Activated T-cell treated with anti-CD3 and anti-CD28 coated beads, Interleukin-2, amount 50 U/mL, for 4 hours (primary cell): ENCODE results near the gene DNAH8. TPM values are rescaled to one million over a fixed set of nuclear protein-coding genes. Genes with fewer than 3 reads are reported as not detected.

Experiments
- ATAC-seq, 2 donors: fragments of 200-7000 bp; cut with Tn5 transposase; one replicate each; pipeline ENCODE4 v1.10.0; 2021
- DNase-seq: peaks from one replicate; pipeline ENCODE4 v3.0.0-alpha.2; 2020
- H3K27me3 Mint-ChIP-seq: one replicate; pipeline ENCODE4 v1.8.0; 2021; ENCODE audit warnings: low read depth, mixed read lengths
- H3K36me3 Mint-ChIP-seq: one replicate; pipeline ENCODE4 v1.8.0; 2022; ENCODE audit warnings: mixed read lengths; ENCODE audit not compliant: insufficient read depth
- H3K4me1 Mint-ChIP-seq: one replicate; pipeline ENCODE4 v1.8.0; 2021; ENCODE audit warnings: low read depth, mixed read lengths
- H3K4me3 Mint-ChIP-seq: one replicate; pipeline ENCODE4 v1.8.0; 2021; ENCODE audit warnings: mild to moderate bottlenecking, moderate library complexity, mixed read lengths
- H3K9me3 Mint-ChIP-seq: one replicate; pipeline ENCODE4 v1.8.0; 2021; ENCODE audit warnings: mixed read lengths
- total RNA-seq, 3 donors: library from RNA; stranded (reverse); gene quantifications; one replicate each; pipeline ENCODE4 v1.2.1, GENCODE V29; 2021

Gene DNAH8
- total RNA-seq, 3 donors from 2014 or later: 0.11 to 0.22 (median 0.13) TPM

DNA sequence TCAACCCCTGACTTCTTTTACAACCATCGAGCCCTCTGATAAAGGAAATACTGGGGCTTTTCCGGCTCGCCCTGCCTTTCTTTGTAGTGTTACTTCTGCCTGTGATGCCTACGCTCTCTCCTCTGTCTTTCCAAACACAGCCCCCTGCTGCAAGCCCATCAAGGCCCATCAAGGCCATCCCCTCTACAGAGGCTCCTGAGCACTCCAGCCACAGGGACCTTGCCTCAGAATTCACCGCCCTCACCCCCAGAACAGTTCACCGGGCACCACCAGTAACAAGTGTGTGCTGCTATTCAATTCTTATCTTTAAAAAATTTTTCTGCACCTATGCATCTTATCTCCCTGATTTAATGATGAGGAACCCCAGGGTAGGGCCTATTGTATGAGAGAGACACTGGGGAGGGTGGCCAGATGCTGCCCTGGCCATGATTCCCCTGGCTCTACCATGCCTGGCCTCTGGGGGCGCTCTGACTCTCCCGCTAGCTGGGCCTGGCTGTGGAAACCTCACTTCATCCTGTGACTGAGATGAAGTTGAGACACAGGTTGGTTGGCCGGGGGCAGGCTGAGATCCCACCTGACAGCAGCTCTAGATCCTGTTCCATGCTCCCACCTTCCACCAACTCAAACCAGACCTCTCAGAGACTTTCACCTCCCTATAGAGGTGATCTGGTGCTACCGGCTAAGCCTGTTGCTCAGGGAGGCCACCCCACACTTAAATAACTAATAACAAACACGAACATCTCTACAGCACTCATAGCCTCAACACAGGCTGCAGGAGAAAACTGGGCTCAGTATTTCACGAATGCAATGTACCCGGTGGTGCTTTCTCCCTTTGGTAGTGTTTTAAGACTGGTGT lies 314.3 kb downstream of the DNAH8 start:
- peaks cover 20% of the 10 kb centered on the region for H3K27me3 Mint-ChIP-seq
- H3K36me3 Mint-ChIP-seq: no peaks in the 10 kb centered on the region
- H3K4me3 Mint-ChIP-seq: no peak overlapping the region
- no peaks in the 10 kb centered on the region for H3K4me1 Mint-ChIP-seq
- no peaks in the 10 kb centered on the region for H3K9me3 Mint-ChIP-seq
- peak; percentile 27 for DNase-seq
- ATAC-seq: peak; percentile 77 to 79

- Mint-ChIP-seq H3K9me3 (no peaks in the 10 kb centered on the region), H3K4me3 (no peak overlapping the region), H3K4me1 (no peaks in the 10 kb centered on the region), H3K27me3 (peaks cover 28% of the 10 kb centered on the region), H3K36me3 (no peaks in the 10 kb centered on the region)
- no peak for ATAC-seq
- DNase-seq: no peak
These were observed 320.6 kb downstream of the DNAH8 start for GRCh38 chr6:39035681-39036080.

DNA sequence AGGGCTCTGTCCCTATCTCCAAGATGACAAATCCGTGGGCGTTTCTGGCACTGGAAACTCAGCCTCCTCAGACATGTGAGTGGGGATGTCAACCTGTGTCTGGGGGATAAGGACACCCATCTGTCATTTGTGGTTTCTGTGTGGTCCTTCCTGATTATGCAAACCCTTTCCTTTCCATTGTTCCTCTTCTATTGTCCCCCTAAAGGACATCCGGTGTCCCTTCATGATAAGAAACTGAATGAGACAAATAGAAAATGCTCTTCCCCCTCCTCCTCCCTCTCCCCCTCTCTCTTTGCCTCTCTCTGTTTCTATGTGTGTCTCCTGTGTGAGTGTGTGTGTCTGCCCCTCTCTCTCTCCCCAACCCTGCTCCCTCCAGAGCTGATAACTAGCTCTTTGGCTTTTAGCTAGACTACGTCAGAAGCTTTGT lies 322.0 kb downstream of the DNAH8 start:
- Mint-ChIP-seq H3K4me3 (no peak overlapping the region), H3K4me1 (no peaks in the 10 kb centered on the region), H3K27me3 (peaks cover 26% of the 10 kb centered on the region), H3K36me3 (no peaks in the 10 kb centered on the region), H3K9me3 (no peaks in the 10 kb centered on the region)
- ATAC-seq (no peak), DNase-seq (no peak)

DNA sequence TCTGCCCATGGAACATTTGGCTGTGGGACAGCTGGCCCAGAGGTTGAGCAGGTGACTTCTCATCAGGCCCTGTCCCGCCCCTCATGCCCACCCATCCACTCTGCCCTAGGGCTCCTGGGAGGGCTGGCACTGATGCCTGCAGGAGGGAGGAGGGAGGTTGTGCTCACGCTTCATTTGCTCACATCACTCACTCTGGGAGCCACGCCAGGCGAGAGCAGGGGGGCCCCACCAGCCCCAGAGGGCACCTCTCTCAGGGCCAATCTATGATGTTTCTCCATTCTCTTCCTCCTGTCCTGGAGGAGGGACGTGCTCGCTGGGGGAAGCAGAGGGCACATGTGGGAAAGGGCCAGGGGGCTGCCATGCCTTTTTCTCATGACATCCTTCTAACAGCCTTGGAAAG lies 322.6 kb downstream of the DNAH8 start:
- no peaks in the 10 kb centered on the region for H3K9me3 Mint-ChIP-seq
- DNase-seq: no peak
- H3K4me3 Mint-ChIP-seq: no peak overlapping the region
- peaks cover 26% of the 10 kb centered on the region for H3K27me3 Mint-ChIP-seq
- H3K36me3 Mint-ChIP-seq: no peaks in the 10 kb centered on the region
- H3K4me1 Mint-ChIP-seq: no peaks in the 10 kb centered on the region
- no peak for ATAC-seq

DNA sequence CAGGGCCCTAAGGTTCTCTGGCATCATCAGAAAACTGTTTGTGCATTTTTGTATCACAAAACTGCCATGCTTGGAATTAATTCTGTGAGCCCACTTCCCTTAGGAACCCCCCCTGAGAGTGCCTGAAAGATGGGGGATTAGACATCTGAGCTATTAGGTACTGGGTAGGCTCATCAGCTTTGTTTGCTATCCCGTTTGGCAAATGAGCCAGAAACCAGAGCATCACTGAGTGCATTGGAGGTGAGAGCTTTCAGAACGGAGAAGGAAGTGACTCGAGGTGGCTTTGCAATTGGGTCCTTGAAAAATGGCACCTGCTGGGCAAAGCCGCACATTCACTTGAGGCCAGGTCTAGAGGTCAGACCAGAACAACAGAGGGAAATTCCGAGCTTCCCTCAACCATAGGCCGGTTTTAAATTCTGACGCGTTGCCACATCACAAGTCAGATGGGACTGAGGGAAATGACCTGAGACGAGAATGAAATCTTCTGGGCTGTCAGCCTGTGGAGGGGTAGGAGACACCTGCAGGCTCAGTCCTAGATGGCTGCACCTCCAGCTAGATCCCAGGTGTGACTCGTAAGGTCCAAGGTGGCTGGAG lies 325.1 kb downstream of the DNAH8 start:
- Mint-ChIP-seq H3K4me1 (no peaks in the 10 kb centered on the region), H3K27me3 (peaks cover 26% of the 10 kb centered on the region)
- no peak for ATAC-seq

GRCh38 chr6:39041072-39041471 lies 326.0 kb downstream of the DNAH8 start:
- ATAC-seq (no peak), DNase-seq (no peak)
- Mint-ChIP-seq H3K36me3 (no peaks in the 10 kb centered on the region), H3K4me1 (no peaks in the 10 kb centered on the region), H3K9me3 (no peaks in the 10 kb centered on the region), H3K4me3 (no peak overlapping the region), H3K27me3 (peaks cover 26% of the 10 kb centered on the region)

More for the DNA sequence above, 325.1 kb downstream of the DNAH8 start:
- Mint-ChIP-seq H3K9me3 (no peaks in the 10 kb centered on the region), H3K36me3 (no peaks in the 10 kb centered on the region), H3K4me3 (no peak overlapping the region)
- DNase-seq: no peak

DNA sequence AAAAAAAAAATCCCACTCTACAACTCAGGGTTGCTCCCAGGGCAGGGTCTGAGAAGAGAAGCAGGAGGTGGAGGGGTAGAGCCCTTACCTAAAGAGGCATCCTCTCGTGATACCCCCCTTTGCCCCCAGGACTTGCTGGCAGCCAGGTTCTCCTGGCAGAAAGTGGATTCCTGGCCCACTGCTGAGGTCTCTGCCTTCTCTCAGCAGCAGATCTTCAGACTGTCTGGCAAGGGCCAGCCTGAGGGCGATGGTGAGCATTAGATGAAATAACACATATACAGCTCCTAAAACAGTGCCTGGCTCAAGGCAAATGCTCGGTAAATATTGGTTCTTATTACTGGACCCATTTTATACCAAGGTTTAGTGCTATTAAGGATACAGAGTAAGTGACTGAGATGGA lies 328.7 kb downstream of the DNAH8 start:
- Mint-ChIP-seq H3K4me3 (no peak overlapping the region), H3K9me3 (no peaks in the 10 kb centered on the region), H3K27me3 (peaks cover 22% of the 10 kb centered on the region), H3K36me3 (no peaks in the 10 kb centered on the region), H3K4me1 (no peaks in the 10 kb centered on the region)
- ATAC-seq (no peak), DNase-seq (no peak)

GRCh38 chr6:39044181-39044580 lies 329.1 kb downstream of the DNAH8 start:
- DNase-seq (no peak), ATAC-seq (no peak)
- Mint-ChIP-seq H3K36me3 (no peaks in the 10 kb centered on the region), H3K27me3 (peaks cover 23% of the 10 kb centered on the region), H3K4me3 (no peak overlapping the region), H3K4me1 (peaks cover 2% of the 10 kb centered on the region), H3K9me3 (no peaks in the 10 kb centered on the region)

DNA sequence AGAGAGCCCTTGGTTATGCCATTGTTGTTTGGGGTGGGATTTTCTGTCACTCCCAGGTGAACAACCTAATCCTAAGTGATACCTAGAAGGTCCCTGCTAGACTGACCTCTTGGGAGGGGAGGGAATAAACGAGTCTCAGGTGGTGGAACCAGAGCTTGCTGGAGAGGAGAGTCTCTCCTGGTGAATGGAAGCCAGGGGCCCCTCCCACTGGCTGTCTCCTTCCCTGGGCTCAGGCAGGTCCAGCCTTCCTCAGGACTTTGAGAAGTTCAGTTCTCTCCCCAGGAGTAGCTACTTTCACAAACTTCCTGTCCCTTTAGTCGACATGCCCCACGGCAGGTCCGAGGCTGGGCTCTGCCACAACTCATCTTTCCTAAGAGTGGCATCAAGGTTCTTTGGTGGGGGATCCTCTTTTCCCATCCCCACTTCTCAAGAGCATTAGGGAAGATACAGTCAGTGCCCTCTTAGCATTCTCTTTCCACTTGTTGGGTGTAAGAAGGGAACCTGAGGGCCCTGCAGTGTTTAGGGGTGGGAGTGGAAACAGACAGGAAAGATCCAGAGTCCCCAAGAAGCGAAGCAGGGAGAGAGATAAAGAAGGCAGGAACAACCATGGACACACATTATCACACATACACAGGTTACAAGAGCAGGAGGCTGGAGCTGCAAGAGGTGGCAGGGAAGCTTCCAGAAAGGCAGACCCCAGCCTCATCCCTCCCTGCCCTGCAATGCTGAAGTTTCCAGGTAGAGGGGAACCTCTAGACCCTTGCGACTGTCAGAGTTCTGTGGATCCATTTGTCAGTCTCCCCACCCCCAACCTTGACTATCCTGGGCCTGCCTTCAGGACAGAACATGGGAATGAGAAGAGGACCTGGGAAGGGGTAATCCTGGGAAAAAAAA lies 332.6 kb downstream of the DNAH8 start:
- DNase-seq (no peak), ATAC-seq (no peak)
- Mint-ChIP-seq H3K36me3 (no peaks in the 10 kb centered on the region), H3K27me3 (peaks cover 36% of the 10 kb centered on the region), H3K4me1 (peaks cover 19% of the 10 kb centered on the region), H3K4me3 (no peak overlapping the region), H3K9me3 (no peaks in the 10 kb centered on the region)

DNA sequence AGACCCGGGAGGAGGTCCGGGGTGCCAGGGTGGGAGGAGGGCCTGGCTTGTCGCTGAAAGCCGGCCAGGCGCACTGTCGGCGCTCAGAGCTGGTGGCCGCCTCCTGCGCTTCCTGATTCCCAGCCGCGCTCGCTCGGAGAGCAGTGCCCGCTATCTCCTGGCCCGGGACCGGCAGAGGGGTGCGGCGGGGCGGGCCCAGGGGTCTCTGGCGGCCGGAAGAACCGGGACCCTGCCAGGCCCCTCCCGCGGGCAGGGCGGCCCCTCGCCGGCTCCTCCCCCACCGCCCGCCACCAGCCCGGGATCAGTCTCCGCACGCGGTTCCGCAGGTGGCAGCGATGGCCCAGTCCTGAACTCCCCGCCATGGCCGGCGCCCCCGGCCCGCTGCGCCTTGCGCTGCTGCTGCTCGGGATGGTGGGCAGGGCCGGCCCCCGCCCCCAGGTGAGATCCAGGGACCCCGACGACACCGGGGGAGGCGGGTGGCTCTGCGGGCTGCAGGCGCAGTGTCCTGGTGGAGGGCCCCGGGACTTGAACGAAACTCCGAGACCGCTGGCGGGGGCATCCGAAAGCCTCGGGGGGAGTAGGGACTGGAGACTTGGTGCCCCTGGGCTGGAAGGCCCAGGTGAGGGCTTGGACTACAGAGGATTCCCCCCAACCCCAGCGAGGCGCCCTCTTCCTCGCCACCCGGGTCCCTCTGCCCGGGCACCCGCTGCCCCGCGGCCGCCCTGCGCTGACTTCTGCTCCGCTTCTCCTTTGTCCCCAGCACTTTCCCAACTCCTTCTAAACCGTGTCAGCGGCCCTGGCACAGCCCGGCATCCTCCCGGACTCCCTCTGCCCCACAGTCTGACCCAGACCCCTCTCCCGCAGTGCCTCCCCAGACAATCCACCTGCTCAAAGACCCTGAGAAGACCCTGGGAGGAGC lies 333.6 kb downstream of the DNAH8 start, which contains the start of gene GLP1R:
TSS of gene GLP1R (plus strand) at position 301 of the 919 bp plus-strand sequence. CDS start at position 361, 60 bp downstream.
- ATAC-seq (peak; percentile 18 to 54), DNase-seq (no peak)
- H3K36me3 Mint-ChIP-seq: no peaks in the 10 kb centered on the region
- H3K27me3 Mint-ChIP-seq: peaks cover 39% of the 10 kb centered on the region
- peak within 1 kb of the TSS; percentile 74 for H3K4me3 Mint-ChIP-seq
- no peaks in the 10 kb centered on the region for H3K9me3 Mint-ChIP-seq
- peaks cover 20% of the 10 kb centered on the region for H3K4me1 Mint-ChIP-seq

GRCh38 chr6:39049575-39050283 lies 334.6 kb downstream of the DNAH8 start:
- H3K9me3 Mint-ChIP-seq: no peaks in the 10 kb centered on the region
- ATAC-seq (no peak), DNase-seq (no peak)
- H3K36me3 Mint-ChIP-seq: no peaks in the 10 kb centered on the region
- peak overlapping the region; percentile 74 for H3K4me3 Mint-ChIP-seq
- H3K27me3 Mint-ChIP-seq: peaks cover 40% of the 10 kb centered on the region
- H3K4me1 Mint-ChIP-seq: peaks cover 20% of the 10 kb centered on the region

DNA sequence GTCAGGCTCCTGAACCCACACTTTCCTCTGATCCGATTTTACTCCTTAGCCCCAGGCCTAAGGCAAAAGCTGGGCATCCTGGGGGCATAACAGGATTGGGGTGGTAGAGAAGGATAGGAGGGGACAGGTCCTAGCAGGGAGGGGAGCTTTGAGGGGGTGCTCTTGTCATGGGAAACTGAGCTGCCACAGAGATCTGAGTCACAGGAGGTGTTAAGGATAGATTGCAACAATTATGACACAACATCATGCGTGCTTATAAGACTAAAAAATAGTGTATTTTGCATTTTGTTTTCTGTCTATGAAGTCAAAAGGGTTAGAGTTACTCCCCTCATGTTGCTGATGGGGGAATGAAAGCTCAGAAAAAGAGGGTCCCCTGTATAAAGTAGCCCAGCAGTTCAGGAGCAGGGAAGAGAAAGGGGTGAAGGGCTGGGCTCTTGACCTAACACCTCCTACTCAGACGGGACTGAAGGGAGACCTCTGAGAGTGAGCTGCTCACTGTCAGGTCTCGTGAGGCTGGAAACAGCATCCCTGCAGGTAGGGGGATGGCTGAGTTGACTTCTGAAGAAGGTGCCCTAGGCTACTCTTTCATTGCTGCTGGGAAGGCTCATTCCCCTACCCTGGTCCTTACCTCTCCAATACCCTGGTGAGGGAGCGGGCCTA lies 335.5 kb downstream of the DNAH8 start:
- Mint-ChIP-seq H3K27me3 (peaks cover 40% of the 10 kb centered on the region), H3K9me3 (no peaks in the 10 kb centered on the region), H3K4me1 (peaks cover 20% of the 10 kb centered on the region), H3K36me3 (no peaks in the 10 kb centered on the region), H3K4me3 (no peak overlapping the region)
- peak; percentile 60 to 71 for ATAC-seq
- no peak for DNase-seq
